ENCODE results near the gene ZNF611. TPM values are rescaled to one million over a fixed set of nuclear protein-coding genes. Genes with fewer than 3 reads are reported as not detected.
"Not testable (repeated sequence)": the region's sequence is repeated elsewhere in the genome, so short reads cannot be mapped to it uniquely, and the experiment has no call there.

The ZNF611 gene
- total and polyA plus RNA-seq, 4 donors: 0.50 to 12.7 (median 2.7) TPM

DNA sequence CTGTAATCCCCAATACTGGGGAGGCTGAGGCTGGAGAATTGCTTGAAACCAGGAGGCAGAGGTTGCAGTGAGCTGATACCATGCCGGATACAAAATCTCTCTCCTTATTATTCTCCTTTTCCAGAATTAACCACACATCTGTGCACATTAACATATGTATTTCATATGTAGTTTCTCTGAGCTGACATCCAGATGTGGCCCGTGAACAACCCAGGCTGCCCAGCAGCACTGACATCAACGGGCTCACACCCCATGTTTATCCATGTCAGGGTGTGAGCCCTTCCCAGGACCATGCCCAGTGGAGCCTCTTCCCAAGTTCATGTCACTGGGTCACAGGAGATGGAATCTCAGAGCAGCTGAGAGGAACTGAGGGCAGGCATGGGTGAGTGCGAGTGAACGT is 19.5 kb downstream of the ZNF611 start:
- peaks cover 0 to 17% (median 5%) of the 10 kb centered on the region in 4 donors for H3K36me3 ChIP-seq (ENCODE audit: control insufficient read depth in 4 of 4, insufficient read depth in 3 of 4, low read depth in 1 of 4, low read length in 3 of 4)
- H3K9me3 ChIP-seq (ENCODE audit: control insufficient read depth in 4 of 4, low read length in 3 of 4); DNase-seq (ENCODE audit: low spot score); H3K27ac ChIP-seq (ENCODE audit: low read depth in 1 of 2, low read length in 2 of 2); H3K27me3 ChIP-seq (ENCODE audit: control insufficient read depth in 4 of 4, insufficient read depth in 4 of 4, low read length in 3 of 4); H3K4me3 ChIP-seq (ENCODE audit: low read depth in 1 of 3, low read length in 3 of 3); H3K9ac ChIP-seq (ENCODE audit: low read depth in 1 of 2, low read length in 2 of 2); H3K4me1 ChIP-seq (ENCODE audit: control insufficient read depth in 4 of 4, insufficient read depth in 4 of 4, low read length in 3 of 4): not testable (repeated sequence)
- 93% methylated on average over 5 of the region's 5 CpGs for WGBS

DNA sequence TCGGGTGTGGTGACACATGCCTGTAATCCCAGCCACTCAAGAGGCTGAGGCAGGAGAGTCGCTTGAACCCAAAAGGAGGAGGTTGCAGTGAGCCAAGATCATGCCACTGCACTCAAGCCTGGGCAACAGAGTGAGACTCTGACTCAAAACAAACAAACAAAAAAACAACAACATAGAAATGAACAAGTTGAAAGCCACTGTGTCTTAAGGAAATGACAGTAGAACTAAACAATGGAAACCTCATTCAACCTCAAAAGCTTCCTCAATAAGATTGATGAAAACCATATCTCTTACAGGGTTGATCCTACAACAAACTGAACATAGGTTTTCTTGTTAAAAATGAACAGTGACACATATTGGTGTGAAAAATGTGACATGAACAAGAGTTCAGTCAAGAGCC is 21.8 kb downstream of the ZNF611 start:
- WGBS: 98% methylated on average over 2 of the region's 2 CpGs

DNA sequence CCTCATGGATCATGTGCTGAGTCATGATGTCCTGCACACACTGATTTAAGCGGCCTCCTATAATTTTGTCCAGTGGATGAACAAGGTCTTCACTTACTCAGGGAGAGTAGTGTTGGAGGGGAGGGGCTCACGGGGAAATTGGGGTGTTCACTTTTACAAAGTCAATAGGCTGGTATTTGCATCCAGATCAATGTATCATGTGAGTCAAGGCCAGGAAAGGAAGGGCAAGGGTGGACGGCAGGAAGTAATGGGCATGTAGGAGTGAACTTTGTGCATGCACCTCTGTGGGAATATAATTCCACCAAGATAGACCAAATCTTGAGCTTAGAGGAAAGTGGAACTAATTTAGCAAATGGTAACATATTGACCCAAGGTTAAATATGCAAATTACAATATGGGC is 23.2 kb downstream of the ZNF611 start:
- DNase-seq (ENCODE audit: low spot score); H3K4me1 ChIP-seq (ENCODE audit: control insufficient read depth in 4 of 4, insufficient read depth in 4 of 4, low read length in 3 of 4); H3K27me3 ChIP-seq (ENCODE audit: control insufficient read depth in 4 of 4, insufficient read depth in 4 of 4, low read length in 3 of 4); H3K27ac ChIP-seq (ENCODE audit: low read depth in 1 of 2, low read length in 2 of 2); H3K9ac ChIP-seq (ENCODE audit: low read depth in 1 of 2, low read length in 2 of 2): not testable (repeated sequence)
- WGBS: 85% methylated on average over 3 of the region's 3 CpGs
- Histone ChIP-seq H3K4me3 (ENCODE audit: low read depth in 1 of 3, low read length in 3 of 3) (peak overlapping the region in 2 of 3 donors; percentile 4 to 16), H3K36me3 (ENCODE audit: control insufficient read depth in 4 of 4, insufficient read depth in 3 of 4, low read depth in 1 of 4, low read length in 3 of 4) (peaks cover 0 to 20% (median 10%) of the 10 kb centered on the region in 4 donors), H3K9me3 (ENCODE audit: control insufficient read depth in 4 of 4, low read length in 3 of 4) (peaks cover 0 to 27% (median 9%) of the 10 kb centered on the region in 4 donors)

More for the DNA sequence above, 21.8 kb downstream of the ZNF611 start:
- peak overlapping the region in 1 of 3 donors; percentile 17 for H3K4me3 ChIP-seq (ENCODE audit: low read depth in 1 of 3, low read length in 3 of 3)
- peaks cover 0 to 18% (median 7%) of the 10 kb centered on the region in 4 donors for H3K9me3 ChIP-seq (ENCODE audit: control insufficient read depth in 4 of 4, low read length in 3 of 4)
- peaks cover 0 to 17% (median 5%) of the 10 kb centered on the region in 4 donors for H3K36me3 ChIP-seq (ENCODE audit: control insufficient read depth in 4 of 4, insufficient read depth in 3 of 4, low read depth in 1 of 4, low read length in 3 of 4)
- H3K4me1 ChIP-seq (ENCODE audit: control insufficient read depth in 4 of 4, insufficient read depth in 4 of 4, low read length in 3 of 4); H3K27me3 ChIP-seq (ENCODE audit: control insufficient read depth in 4 of 4, insufficient read depth in 4 of 4, low read length in 3 of 4); H3K9ac ChIP-seq (ENCODE audit: low read depth in 1 of 2, low read length in 2 of 2); DNase-seq (ENCODE audit: low spot score); H3K27ac ChIP-seq (ENCODE audit: low read depth in 1 of 2, low read length in 2 of 2): not testable (repeated sequence)

DNA sequence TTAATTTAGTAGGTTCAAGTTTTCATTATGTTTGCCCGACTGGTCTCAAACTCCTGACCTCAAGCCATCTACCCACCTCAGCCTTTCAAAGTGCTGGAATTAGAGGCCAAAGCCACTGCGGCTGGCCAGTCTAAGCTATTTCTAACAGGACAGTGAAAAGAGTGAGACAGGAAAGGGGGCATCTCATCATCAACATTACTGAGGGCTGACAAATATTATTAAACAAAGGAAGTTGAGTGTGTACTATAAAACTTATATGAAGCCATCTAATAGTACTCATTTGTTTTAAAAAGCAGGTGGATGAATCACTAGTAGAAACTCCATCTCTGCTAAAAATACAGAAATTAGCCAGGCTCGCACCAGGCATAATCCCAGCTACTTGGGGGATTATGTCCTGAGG is 24.3 kb downstream of the ZNF611 start:
- Histone ChIP-seq H3K9ac (ENCODE audit: low read depth in 1 of 2, low read length in 2 of 2) (no peak overlapping the region), H3K27ac (ENCODE audit: low read depth in 1 of 2, low read length in 2 of 2) (no peak overlapping the region), H3K27me3 (ENCODE audit: control insufficient read depth in 4 of 4, insufficient read depth in 4 of 4, low read length in 3 of 4) (no peaks in the 10 kb centered on the region), H3K9me3 (ENCODE audit: control insufficient read depth in 4 of 4, low read length in 3 of 4) (peaks cover 7 to 37% (median 14%) of the 10 kb centered on the region in 4 donors), H3K4me3 (ENCODE audit: low read depth in 1 of 3, low read length in 3 of 3) (no peak overlapping the region), H3K4me1 (ENCODE audit: control insufficient read depth in 4 of 4, insufficient read depth in 4 of 4, low read length in 3 of 4) (no peaks in the 10 kb centered on the region), H3K36me3 (ENCODE audit: control insufficient read depth in 4 of 4, insufficient read depth in 3 of 4, low read depth in 1 of 4, low read length in 3 of 4) (peaks cover 0 to 25% (median 18%) of the 10 kb centered on the region in 4 donors)
- 98% methylated on average over 3 of the region's 3 CpGs for whole genome bisulfite sequencing
- no peak for DNase-seq (ENCODE audit: low spot score)
- TF ChIP-seq, protein P1, sequence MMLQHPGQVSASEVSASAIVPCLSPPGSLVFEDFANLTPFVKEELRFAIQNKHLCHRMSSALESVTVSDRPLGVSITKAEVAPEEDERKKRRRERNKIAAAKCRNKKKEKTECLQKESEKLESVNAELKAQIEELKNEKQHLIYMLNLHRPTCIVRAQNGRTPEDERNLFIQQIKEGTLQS (IDR thresholded peaks at IDR 0.05): no peak
- no peak for TF ChIP-seq RXRA (IDR thresholded peaks at IDR 0.05)
- TF ChIP-seq, protein P2, sequence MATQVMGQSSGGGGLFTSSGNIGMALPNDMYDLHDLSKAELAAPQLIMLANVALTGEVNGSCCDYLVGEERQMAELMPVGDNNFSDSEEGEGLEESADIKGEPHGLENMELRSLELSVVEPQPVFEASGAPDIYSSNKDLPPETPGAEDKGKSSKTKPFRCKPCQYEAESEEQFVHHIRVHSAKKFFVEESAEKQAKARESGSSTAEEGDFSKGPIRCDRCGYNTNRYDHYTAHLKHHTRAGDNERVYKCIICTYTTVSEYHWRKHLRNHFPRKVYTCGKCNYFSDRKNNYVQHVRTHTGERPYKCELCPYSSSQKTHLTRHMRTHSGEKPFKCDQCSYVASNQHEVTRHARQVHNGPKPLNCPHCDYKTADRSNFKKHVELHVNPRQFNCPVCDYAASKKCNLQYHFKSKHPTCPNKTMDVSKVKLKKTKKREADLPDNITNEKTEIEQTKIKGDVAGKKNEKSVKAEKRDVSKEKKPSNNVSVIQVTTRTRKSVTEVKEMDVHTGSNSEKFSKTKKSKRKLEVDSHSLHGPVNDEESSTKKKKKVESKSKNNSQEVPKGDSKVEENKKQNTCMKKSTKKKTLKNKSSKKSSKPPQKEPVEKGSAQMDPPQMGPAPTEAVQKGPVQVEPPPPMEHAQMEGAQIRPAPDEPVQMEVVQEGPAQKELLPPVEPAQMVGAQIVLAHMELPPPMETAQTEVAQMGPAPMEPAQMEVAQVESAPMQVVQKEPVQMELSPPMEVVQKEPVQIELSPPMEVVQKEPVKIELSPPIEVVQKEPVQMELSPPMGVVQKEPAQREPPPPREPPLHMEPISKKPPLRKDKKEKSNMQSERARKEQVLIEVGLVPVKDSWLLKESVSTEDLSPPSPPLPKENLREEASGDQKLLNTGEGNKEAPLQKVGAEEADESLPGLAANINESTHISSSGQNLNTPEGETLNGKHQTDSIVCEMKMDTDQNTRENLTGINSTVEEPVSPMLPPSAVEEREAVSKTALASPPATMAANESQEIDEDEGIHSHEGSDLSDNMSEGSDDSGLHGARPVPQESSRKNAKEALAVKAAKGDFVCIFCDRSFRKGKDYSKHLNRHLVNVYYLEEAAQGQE (IDR thresholded peaks at IDR 0.05): no peak
- TF ChIP-seq, protein P3, sequence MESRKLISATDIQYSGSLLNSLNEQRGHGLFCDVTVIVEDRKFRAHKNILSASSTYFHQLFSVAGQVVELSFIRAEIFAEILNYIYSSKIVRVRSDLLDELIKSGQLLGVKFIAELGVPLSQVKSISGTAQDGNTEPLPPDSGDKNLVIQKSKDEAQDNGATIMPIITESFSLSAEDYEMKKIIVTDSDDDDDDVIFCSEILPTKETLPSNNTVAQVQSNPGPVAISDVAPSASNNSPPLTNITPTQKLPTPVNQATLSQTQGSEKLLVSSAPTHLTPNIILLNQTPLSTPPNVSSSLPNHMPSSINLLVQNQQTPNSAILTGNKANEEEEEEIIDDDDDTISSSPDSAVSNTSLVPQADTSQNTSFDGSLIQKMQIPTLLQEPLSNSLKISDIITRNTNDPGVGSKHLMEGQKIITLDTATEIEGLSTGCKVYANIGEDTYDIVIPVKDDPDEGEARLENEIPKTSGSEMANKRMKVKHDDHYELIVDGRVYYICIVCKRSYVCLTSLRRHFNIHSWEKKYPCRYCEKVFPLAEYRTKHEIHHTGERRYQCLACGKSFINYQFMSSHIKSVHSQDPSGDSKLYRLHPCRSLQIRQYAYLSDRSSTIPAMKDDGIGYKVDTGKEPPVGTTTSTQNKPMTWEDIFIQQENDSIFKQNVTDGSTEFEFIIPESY (IDR thresholded peaks at IDR 0.05): no peak
- TF ChIP-seq FOXA1 (IDR thresholded peaks at IDR 0.05): no peak
- no peak for TF ChIP-seq EGR1 (IDR thresholded peaks at IDR 0.05; ENCODE audit: low read depth in 2 of 2)
- TF ChIP-seq, protein P4, sequence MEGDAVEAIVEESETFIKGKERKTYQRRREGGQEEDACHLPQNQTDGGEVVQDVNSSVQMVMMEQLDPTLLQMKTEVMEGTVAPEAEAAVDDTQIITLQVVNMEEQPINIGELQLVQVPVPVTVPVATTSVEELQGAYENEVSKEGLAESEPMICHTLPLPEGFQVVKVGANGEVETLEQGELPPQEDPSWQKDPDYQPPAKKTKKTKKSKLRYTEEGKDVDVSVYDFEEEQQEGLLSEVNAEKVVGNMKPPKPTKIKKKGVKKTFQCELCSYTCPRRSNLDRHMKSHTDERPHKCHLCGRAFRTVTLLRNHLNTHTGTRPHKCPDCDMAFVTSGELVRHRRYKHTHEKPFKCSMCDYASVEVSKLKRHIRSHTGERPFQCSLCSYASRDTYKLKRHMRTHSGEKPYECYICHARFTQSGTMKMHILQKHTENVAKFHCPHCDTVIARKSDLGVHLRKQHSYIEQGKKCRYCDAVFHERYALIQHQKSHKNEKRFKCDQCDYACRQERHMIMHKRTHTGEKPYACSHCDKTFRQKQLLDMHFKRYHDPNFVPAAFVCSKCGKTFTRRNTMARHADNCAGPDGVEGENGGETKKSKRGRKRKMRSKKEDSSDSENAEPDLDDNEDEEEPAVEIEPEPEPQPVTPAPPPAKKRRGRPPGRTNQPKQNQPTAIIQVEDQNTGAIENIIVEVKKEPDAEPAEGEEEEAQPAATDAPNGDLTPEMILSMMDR (IDR thresholded peaks at IDR 0.05; ENCODE audit: low read depth, low read length, missing input control): no peak
- TF ChIP-seq GABPA (IDR thresholded peaks at IDR 0.05 in 1 of 2, conservative IDR thresholded peaks at IDR 0.05 in 1 of 2): no peak
- TF ChIP-seq JUND (IDR thresholded peaks at IDR 0.05): no peak
- TF ChIP-seq, protein P5, sequence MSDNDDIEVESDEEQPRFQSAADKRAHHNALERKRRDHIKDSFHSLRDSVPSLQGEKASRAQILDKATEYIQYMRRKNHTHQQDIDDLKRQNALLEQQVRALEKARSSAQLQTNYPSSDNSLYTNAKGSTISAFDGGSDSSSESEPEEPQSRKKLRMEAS (IDR thresholded peaks at IDR 0.05): no peak
- no peak for TF ChIP-seq HNF4G (IDR thresholded peaks at IDR 0.05)
- no peak for TF ChIP-seq FOXA2 (IDR thresholded peaks at IDR 0.05)
- TF ChIP-seq HNF4A (conservative IDR thresholded peaks at IDR 0.05): no peak
- TF ChIP-seq RAD21 (IDR thresholded peaks at IDR 0.05): no peak
- no peak for TF ChIP-seq NR2F2 (IDR thresholded peaks at IDR 0.05)
- no peak for TF ChIP-seq YY1 (IDR thresholded peaks at IDR 0.05)
- no peak for TF ChIP-seq SP1 (IDR thresholded peaks at IDR 0.05)
- TF ChIP-seq TAF1 (conservative IDR thresholded peaks at IDR 0.05): no peak
